GM12875 (cell line): ENCODE data around the gene SUN1.

Experiments used
- H3K4me3 ChIP-seq: one replicate; pipeline ENCODE4 v1.5.1; 2011; ENCODE audit warnings: low read depth, low read length, control low read depth
- CTCF ChIP-seq: IDR thresholded peaks from 2 replicates; pipeline ENCODE4 v1.5.1; 2011; ENCODE audit warnings: low read depth, mild to moderate bottlenecking, control low read depth, inconsistent platforms, low read length, moderate library complexity, borderline replicate concordance; ENCODE audit not compliant: insufficient read depth

The SUN1 gene

GRCh38 chr7:832167-832967 lies at the start of gene SUN1:
TSS of gene SUN1 (plus strand) at chr7:832476. CDS start at chr7:832525, 49 bp downstream.
- H3K4me3 ChIP-seq, result no peak within 1 kb of the TSS
- no peak for TF ChIP-seq CTCF

GRCh38 chr7:782718-783449 lies 49.4 kb upstream of the SUN1 start:
- H3K4me3 ChIP-seq, result no peak overlapping the region
- TF ChIP-seq CTCF, result no peak

GRCh38 chr7:783556-784490 lies 48.5 kb upstream of the SUN1 start:
- TF ChIP-seq CTCF, result no peak

GRCh38 chr7:784971-785370 lies 47.3 kb upstream of the SUN1 start:
- TF ChIP-seq CTCF, result no peak
- no peak overlapping the region for H3K4me3 ChIP-seq

More at GRCh38 chr7:783556-784490, 48.5 kb upstream of the SUN1 start:
- H3K4me3 ChIP-seq, result no peak overlapping the region

- no peak for TF ChIP-seq CTCF
- H3K4me3 ChIP-seq, result no peak overlapping the region
Measured at GRCh38 chr7:785416-785815, 46.9 kb upstream of the SUN1 start.

- no peak overlapping the region for H3K4me3 ChIP-seq
- peak; percentile 79; the same call in 1 of the 2 replicates for TF ChIP-seq CTCF
Measured at GRCh38 chr7:786472-787255, 45.6 kb upstream of the SUN1 start.
